Measurements from ENCODE around the gene BMPR1B.

Gene BMPR1B

GRCh38 chr4:94765648-94766047 is 7.9 kb downstream of the BMPR1B start:
- H2BK5ac ChIP-seq (ENCODE audit: low read depth, low read length, poor library complexity) = no peak overlapping the region
- H3K9ac ChIP-seq (ENCODE audit: low read length) = no peak overlapping the region
- no peaks in the 10 kb centered on the region for H3K79me1 ChIP-seq (ENCODE audit: low read length)
- no CpG with 5 or more reads among the region's 4 CpGs for WGBS (ENCODE audit: extremely low coverage, insufficient coverage, insufficient read length)
- DNase-seq = no peak
- no peak overlapping the region for H4K8ac ChIP-seq (ENCODE audit: low read depth, low read length)
- no peak overlapping the region for H3K27ac ChIP-seq (ENCODE audit: low read depth, low read length)
- no peaks in the 10 kb centered on the region for H3K36me3 ChIP-seq (ENCODE audit: control insufficient read depth in 1 of 2, insufficient read depth in 2 of 2, low read length in 2 of 2)
- no peak overlapping the region for H4K91ac ChIP-seq (ENCODE audit: low read depth, low read length)
- no peak overlapping the region for H2AK5ac ChIP-seq (ENCODE audit: low read length)
- no peak overlapping the region for H3K14ac ChIP-seq (ENCODE audit: low read length)
- no peak overlapping the region for H3K4ac ChIP-seq (ENCODE audit: low read depth, low read length)
- H3K79me2 ChIP-seq (ENCODE audit: control insufficient read depth, insufficient read depth, low read length, poor library complexity) = no peaks in the 10 kb centered on the region
- no peaks in the 10 kb centered on the region for H3K4me1 ChIP-seq (ENCODE audit: control insufficient read depth in 1 of 2, insufficient read depth in 2 of 2, low read length in 2 of 2)
- no peak overlapping the region for H2BK120ac ChIP-seq (ENCODE audit: insufficient read depth, low read length, poor library complexity)
- no peak overlapping the region for H3K4me2 ChIP-seq (ENCODE audit: low read length)
- no peak overlapping the region for H4K12ac ChIP-seq (ENCODE audit: low read depth, low read length)
- H3K9me3 ChIP-seq (ENCODE audit: insufficient read depth, low read depth, low read length) = no peaks in the 10 kb centered on the region
- H3K27me3 ChIP-seq (ENCODE audit: insufficient read depth, low read length) = no peaks in the 10 kb centered on the region
- no peak overlapping the region for H3K4me3 ChIP-seq (ENCODE audit: low read depth, low read length)
- no peak overlapping the region for H2AFZ ChIP-seq (ENCODE audit: insufficient read depth, low read length, poor library complexity)
- H3K23ac ChIP-seq (ENCODE audit: low read length) = no peak overlapping the region
- no peak overlapping the region for H3K18ac ChIP-seq (ENCODE audit: low read length)
- no peak overlapping the region for H2BK12ac ChIP-seq (ENCODE audit: low read length)

- no peak overlapping the region for H3K18ac ChIP-seq (ENCODE audit: low read length)
- H2BK120ac ChIP-seq (ENCODE audit: insufficient read depth, low read length, poor library complexity) = no peak overlapping the region
- H3K14ac ChIP-seq (ENCODE audit: low read length) = no peak overlapping the region
- H4K12ac ChIP-seq (ENCODE audit: low read depth, low read length) = no peak overlapping the region
- no peak overlapping the region for H2AK5ac ChIP-seq (ENCODE audit: low read length)
- no peak overlapping the region for H2AFZ ChIP-seq (ENCODE audit: insufficient read depth, low read length, poor library complexity)
- no peak overlapping the region for H2BK12ac ChIP-seq (ENCODE audit: low read length)
- DNase-seq = peak in 1 of 2 donors; percentile 16
- H3K9me3 ChIP-seq (ENCODE audit: insufficient read depth, low read depth, low read length) = no peaks in the 10 kb centered on the region
- no peak overlapping the region for H3K4me2 ChIP-seq (ENCODE audit: low read length)
- no peak overlapping the region for H2BK5ac ChIP-seq (ENCODE audit: low read depth, low read length, poor library complexity)
- H3K23ac ChIP-seq (ENCODE audit: low read length) = no peak overlapping the region
- no peak overlapping the region for H3K4ac ChIP-seq (ENCODE audit: low read depth, low read length)
- H3K79me2 ChIP-seq (ENCODE audit: control insufficient read depth, insufficient read depth, low read length, poor library complexity) = no peaks in the 10 kb centered on the region
- WGBS (ENCODE audit: extremely low coverage, insufficient coverage, insufficient read length) = no CpG with 5 or more reads among the region's 3 CpGs
- no peaks in the 10 kb centered on the region for H3K79me1 ChIP-seq (ENCODE audit: low read length)
- no peak overlapping the region for H3K4me3 ChIP-seq (ENCODE audit: low read depth, low read length)
- no peak overlapping the region for H3K27ac ChIP-seq (ENCODE audit: low read depth, low read length)
- no peaks in the 10 kb centered on the region for H3K27me3 ChIP-seq (ENCODE audit: insufficient read depth, low read length)
- no peaks in the 10 kb centered on the region for H3K36me3 ChIP-seq (ENCODE audit: control insufficient read depth in 1 of 2, insufficient read depth in 2 of 2, low read length in 2 of 2)
- no peak overlapping the region for H4K91ac ChIP-seq (ENCODE audit: low read depth, low read length)
- H3K4me1 ChIP-seq (ENCODE audit: control insufficient read depth in 1 of 2, insufficient read depth in 2 of 2, low read length in 2 of 2) = no peaks in the 10 kb centered on the region
- no peak overlapping the region for H4K8ac ChIP-seq (ENCODE audit: low read depth, low read length)
- no peak overlapping the region for H3K9ac ChIP-seq (ENCODE audit: low read length)
These were observed 9.1 kb downstream of the BMPR1B start for GRCh38 chr4:94766856-94767255.

GRCh38 chr4:94767446-94767845 is 9.7 kb downstream of the BMPR1B start:
- Histone ChIP-seq H3K27me3 (ENCODE audit: insufficient read depth, low read length) (no peaks in the 10 kb centered on the region), H3K4ac (ENCODE audit: low read depth, low read length) (no peak overlapping the region), H2BK12ac (ENCODE audit: low read length) (no peak overlapping the region), H2AK5ac (ENCODE audit: low read length) (no peak overlapping the region), H3K14ac (ENCODE audit: low read length) (no peak overlapping the region), H3K36me3 (ENCODE audit: control insufficient read depth in 1 of 2, insufficient read depth in 2 of 2, low read length in 2 of 2) (no peaks in the 10 kb centered on the region), H3K9me3 (ENCODE audit: insufficient read depth, low read depth, low read length) (no peaks in the 10 kb centered on the region), H3K79me1 (ENCODE audit: low read length) (no peaks in the 10 kb centered on the region), H3K27ac (ENCODE audit: low read depth, low read length) (no peak overlapping the region), H3K79me2 (ENCODE audit: control insufficient read depth, insufficient read depth, low read length, poor library complexity) (no peaks in the 10 kb centered on the region), H2BK5ac (ENCODE audit: low read depth, low read length, poor library complexity) (no peak overlapping the region), H2BK120ac (ENCODE audit: insufficient read depth, low read length, poor library complexity) (no peak overlapping the region), H4K8ac (ENCODE audit: low read depth, low read length) (no peak overlapping the region), H3K9ac (ENCODE audit: low read length) (no peak overlapping the region), H3K4me2 (ENCODE audit: low read length) (no peak overlapping the region), H4K91ac (ENCODE audit: low read depth, low read length) (no peak overlapping the region), H2AFZ (ENCODE audit: insufficient read depth, low read length, poor library complexity) (no peak overlapping the region), H3K4me1 (ENCODE audit: control insufficient read depth in 1 of 2, insufficient read depth in 2 of 2, low read length in 2 of 2) (no peaks in the 10 kb centered on the region), H3K4me3 (ENCODE audit: low read depth, low read length) (no peak overlapping the region), H3K23ac (ENCODE audit: low read length) (no peak overlapping the region), H4K12ac (ENCODE audit: low read depth, low read length) (no peak overlapping the region), H3K18ac (ENCODE audit: low read length) (no peak overlapping the region)
- no CpG with 5 or more reads among the region's 1 CpG for WGBS (ENCODE audit: extremely low coverage, insufficient coverage, insufficient read length)
- DNase-seq = no peak

- no peak overlapping the region for H3K4me3 ChIP-seq (ENCODE audit: low read depth, low read length)
- H3K9ac ChIP-seq (ENCODE audit: low read length) = no peak overlapping the region
- H4K8ac ChIP-seq (ENCODE audit: low read depth, low read length) = no peak overlapping the region
- H2BK12ac ChIP-seq (ENCODE audit: low read length) = no peak overlapping the region
- no peak overlapping the region for H2AFZ ChIP-seq (ENCODE audit: insufficient read depth, low read length, poor library complexity)
- H3K27ac ChIP-seq (ENCODE audit: low read depth, low read length) = no peak overlapping the region
- DNase-seq = no peak
- H3K9me3 ChIP-seq (ENCODE audit: insufficient read depth, low read depth, low read length) = no peaks in the 10 kb centered on the region
- H3K4me1 ChIP-seq (ENCODE audit: control insufficient read depth in 1 of 2, insufficient read depth in 2 of 2, low read length in 2 of 2) = no peaks in the 10 kb centered on the region
- no peak overlapping the region for H4K12ac ChIP-seq (ENCODE audit: low read depth, low read length)
- H2AK5ac ChIP-seq (ENCODE audit: low read length) = no peak overlapping the region
- no peaks in the 10 kb centered on the region for H3K79me2 ChIP-seq (ENCODE audit: control insufficient read depth, insufficient read depth, low read length, poor library complexity)
- no peak overlapping the region for H3K4ac ChIP-seq (ENCODE audit: low read depth, low read length)
- WGBS (ENCODE audit: extremely low coverage, insufficient coverage, insufficient read length) = no CpG with 5 or more reads among the region's 1 CpG
- H3K27me3 ChIP-seq (ENCODE audit: insufficient read depth, low read length) = no peaks in the 10 kb centered on the region
- no peak overlapping the region for H2BK5ac ChIP-seq (ENCODE audit: low read depth, low read length, poor library complexity)
- H4K91ac ChIP-seq (ENCODE audit: low read depth, low read length) = no peak overlapping the region
- H3K18ac ChIP-seq (ENCODE audit: low read length) = no peak overlapping the region
- H3K4me2 ChIP-seq (ENCODE audit: low read length) = no peak overlapping the region
- no peak overlapping the region for H2BK120ac ChIP-seq (ENCODE audit: insufficient read depth, low read length, poor library complexity)
- no peak overlapping the region for H3K14ac ChIP-seq (ENCODE audit: low read length)
- no peaks in the 10 kb centered on the region for H3K79me1 ChIP-seq (ENCODE audit: low read length)
- H3K36me3 ChIP-seq (ENCODE audit: control insufficient read depth in 1 of 2, insufficient read depth in 2 of 2, low read length in 2 of 2) = no peaks in the 10 kb centered on the region
- H3K23ac ChIP-seq (ENCODE audit: low read length) = no peak overlapping the region
These were observed 25.0 kb downstream of the BMPR1B start for GRCh38 chr4:94782707-94783106.

Data from trophoblast cell (in vitro differentiated cells and primary cell).